ENCODE measurements around the gene PHF23.

Gene PHF23

GRCh38 chr17:7237761-7238419, 1.4 kb downstream of the PHF23 start:
- peak; percentile 79 for DNase-seq

- no peak for DNase-seq
Observed at GRCh38 chr17:7237266-7237760, 1.9 kb downstream of the PHF23 start.

GRCh38 chr17:7236808-7237207, 2.4 kb downstream of the PHF23 start:
- DNase-seq = no peak

GRCh38 chr17:7235693-7236665, 3.3 kb downstream of the PHF23 start:
- DNase-seq = no peak

- peak; percentile 92 for DNase-seq
Observed at GRCh38 chr17:7234083-7234951, 4.9 kb downstream of the PHF23 start, which contains the start of gene DVL2. TSS of gene DVL2 (minus strand) at chr17:7234517. CDS start at chr17:7234262, 255 bp downstream.

GRCh38 chr17:7233701-7234082, 5.6 kb downstream of the PHF23 start:
- no peak for DNase-seq

GRCh38 chr17:7232114-7232513, 7.1 kb downstream of the PHF23 start:
- DNase-seq = no peak

- no peak for DNase-seq
Observed at GRCh38 chr17:7229504-7229903, 9.8 kb downstream of the PHF23 start.

GRCh38 chr17:7228920-7229319, 10.3 kb downstream of the PHF23 start:
- no peak for DNase-seq

GRCh38 chr17:7226721-7227710, 12.2 kb downstream of the PHF23 start:
- no peak for DNase-seq

- DNase-seq = no peak
Observed at GRCh38 chr17:7225711-7226331, 13.4 kb downstream of the PHF23 start.

GRCh38 chr17:7224661-7225111, 14.6 kb downstream of the PHF23 start:
- no peak for DNase-seq

- DNase-seq = no peak
Observed at GRCh38 chr17:7224110-7224509, 15.1 kb downstream of the PHF23 start.

- no peak for DNase-seq
Observed at GRCh38 chr17:7223375-7223774, 15.9 kb downstream of the PHF23 start.

GRCh38 chr17:7222972-7223292, 16.3 kb downstream of the PHF23 start:
- DNase-seq = no peak

- no peak for DNase-seq
Observed at GRCh38 chr17:7222093-7222971, 16.9 kb downstream of the PHF23 start.

GRCh38 chr17:7221278-7222092, 17.8 kb downstream of the PHF23 start:
- DNase-seq = no peak

- peak; percentile 66 for DNase-seq
Observed at GRCh38 chr17:7220593-7221277, 18.5 kb downstream of the PHF23 start.

All from activated CD4-positive, alpha-beta T cell treated with anti-CD3 and anti-CD28 coated beads, Interleukin-2, amount 50 U/mL, for 1 hour (primary cell).